Cardiac fibroblast (primary cell): ENCODE results near the gene CLDN34.

ENCODE experiments used
- DNase-seq, 2 donors: peaks; one replicate each; pipeline versions ENCODE4 v3.0.0 to v3.0.0-alpha.2; 2010; ENCODE audit warnings: low read depth in 2 of 2
- H3K4me3 ChIP-seq, 2 donors: replicated peaks in 1 of 2; 1 replicate in 1 of 2; 2 replicates in 1 of 2; pipeline ENCODE4 v1.5.1; 2011; ENCODE audit warnings: low read depth in 2 of 2, low read length in 2 of 2, mild to moderate bottlenecking in 2 of 2, moderate library complexity in 1 of 2
- TF ChIP-seq, protein P1 (sequence below): IDR thresholded peaks from one replicate; pipeline ENCODE4 v1.5.1; 2011; ENCODE audit warnings: low read depth, mild to moderate bottlenecking, low read length, inconsistent platforms

Gene CLDN34

DNA sequence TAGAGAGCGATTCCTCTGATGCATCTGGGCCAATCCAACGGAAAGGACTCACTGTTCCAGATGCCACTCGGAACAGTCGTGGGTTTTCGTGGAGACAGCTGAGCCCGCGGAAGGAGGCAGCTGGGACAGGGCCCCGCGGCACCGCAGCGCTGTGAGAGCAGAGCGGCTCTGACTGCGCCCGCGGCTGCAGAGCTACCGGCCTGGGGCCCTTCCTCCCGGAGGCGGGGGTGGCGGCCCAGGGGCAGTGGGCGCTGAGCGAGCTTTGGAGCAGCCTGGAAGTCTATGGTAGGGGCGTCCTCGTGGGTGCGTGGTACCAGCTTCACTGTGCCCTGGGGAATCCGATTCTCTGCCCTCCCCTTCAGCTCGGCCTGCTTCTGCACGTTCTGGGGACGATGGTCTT lies 24.9 kb downstream of the CLDN34 start:
- no peak for DNase-seq
- H3K4me3 ChIP-seq, result no peak overlapping the region
- TF ChIP-seq, protein P1, sequence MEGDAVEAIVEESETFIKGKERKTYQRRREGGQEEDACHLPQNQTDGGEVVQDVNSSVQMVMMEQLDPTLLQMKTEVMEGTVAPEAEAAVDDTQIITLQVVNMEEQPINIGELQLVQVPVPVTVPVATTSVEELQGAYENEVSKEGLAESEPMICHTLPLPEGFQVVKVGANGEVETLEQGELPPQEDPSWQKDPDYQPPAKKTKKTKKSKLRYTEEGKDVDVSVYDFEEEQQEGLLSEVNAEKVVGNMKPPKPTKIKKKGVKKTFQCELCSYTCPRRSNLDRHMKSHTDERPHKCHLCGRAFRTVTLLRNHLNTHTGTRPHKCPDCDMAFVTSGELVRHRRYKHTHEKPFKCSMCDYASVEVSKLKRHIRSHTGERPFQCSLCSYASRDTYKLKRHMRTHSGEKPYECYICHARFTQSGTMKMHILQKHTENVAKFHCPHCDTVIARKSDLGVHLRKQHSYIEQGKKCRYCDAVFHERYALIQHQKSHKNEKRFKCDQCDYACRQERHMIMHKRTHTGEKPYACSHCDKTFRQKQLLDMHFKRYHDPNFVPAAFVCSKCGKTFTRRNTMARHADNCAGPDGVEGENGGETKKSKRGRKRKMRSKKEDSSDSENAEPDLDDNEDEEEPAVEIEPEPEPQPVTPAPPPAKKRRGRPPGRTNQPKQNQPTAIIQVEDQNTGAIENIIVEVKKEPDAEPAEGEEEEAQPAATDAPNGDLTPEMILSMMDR, result no peak

DNA sequence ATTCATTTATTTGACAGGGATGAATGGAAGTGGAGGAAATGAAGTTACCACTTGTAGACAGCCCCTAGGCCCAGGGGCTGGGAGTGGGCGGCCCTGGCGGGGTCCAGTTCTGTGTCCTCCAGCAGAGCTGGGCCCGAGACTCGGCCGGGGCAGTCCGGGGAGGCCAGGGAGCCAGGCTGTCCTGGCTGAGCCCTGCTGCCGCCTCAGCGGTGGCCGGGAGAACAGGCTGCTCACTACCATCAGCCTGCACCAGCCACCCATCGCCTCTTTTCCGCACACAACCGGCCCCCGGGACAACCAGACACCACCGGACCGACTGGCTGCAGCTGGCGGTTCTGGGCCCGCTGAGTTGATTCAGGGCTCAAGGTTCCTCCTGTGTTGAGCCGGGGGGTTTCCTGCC lies 25.6 kb downstream of the CLDN34 start:
- DNase-seq, result no peak
- TF ChIP-seq, protein P1, result no peak
- H3K4me3 ChIP-seq, result no peak overlapping the region

DNA sequence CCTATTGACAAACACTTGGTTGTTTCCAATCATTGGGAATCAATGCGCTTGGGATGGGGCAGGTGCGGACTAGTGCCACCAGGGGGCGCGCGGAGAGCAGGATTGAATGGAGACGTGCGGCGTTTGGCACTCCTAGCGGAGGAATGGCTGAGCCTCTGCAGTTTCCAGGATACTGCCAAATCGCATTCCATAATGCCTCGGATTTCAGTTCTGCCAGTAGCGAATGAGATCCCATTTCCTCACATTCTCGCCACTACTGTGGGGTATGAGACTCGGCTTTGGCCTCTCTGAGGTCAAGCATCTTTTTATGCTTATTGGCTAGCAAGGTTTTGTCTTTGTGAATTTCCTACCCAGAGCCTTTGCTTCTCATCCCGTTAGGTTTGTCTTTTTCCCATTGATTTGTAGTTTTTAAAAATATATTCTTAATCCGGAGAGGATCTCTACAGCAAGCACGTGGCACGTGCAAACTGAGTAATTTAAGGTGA lies 28.7 kb downstream of the CLDN34 start:
- peak; percentile 82 to 90 for DNase-seq
- no peak overlapping the region for H3K4me3 ChIP-seq
- TF ChIP-seq, protein P1, result peak; percentile 91

DNA sequence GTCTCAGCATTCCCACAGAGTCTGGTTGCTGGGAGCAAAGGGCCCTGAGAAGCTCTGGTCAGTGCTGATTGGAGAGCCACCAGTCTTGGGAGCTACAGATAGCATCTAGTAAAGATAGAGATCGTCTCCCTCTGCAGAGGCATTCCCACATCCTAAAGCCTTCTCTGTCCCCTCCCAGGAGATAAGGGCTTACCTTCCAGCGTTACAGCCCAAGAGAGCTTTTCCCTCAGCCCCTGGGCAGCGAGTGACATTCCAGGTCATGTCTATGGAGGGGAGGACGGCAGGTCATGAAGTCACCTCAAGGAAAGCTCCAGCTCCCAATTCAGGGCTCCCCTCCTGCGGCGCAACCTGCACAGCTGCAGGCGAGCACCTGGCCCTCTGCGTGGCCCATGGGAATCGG lies 29.9 kb downstream of the CLDN34 start:
- TF ChIP-seq, protein P1, result no peak
- DNase-seq, result no peak
- H3K4me3 ChIP-seq, result no peak overlapping the region

DNA sequence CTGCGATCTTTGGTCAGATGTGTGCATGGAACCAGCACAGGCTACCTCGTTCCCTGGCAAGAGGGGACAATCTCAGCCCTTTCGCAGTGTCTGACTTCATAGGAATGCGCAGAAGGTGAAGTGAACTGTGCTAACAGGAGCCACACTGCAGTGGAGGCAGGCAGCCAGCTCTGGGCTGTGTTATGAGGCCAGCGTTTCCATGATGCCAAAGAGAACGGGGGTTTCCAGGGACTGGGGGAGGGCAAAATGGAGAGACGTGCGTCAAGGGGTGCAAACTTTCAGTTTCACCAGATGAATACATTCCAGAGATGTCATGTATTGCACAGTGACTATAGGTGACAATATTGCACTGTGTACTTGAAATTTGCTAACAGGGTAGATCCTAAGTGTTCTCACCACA lies 30.4 kb downstream of the CLDN34 start:
- TF ChIP-seq, protein P1, result no peak
- DNase-seq, result no peak
- H3K4me3 ChIP-seq, result no peak overlapping the region

DNA sequence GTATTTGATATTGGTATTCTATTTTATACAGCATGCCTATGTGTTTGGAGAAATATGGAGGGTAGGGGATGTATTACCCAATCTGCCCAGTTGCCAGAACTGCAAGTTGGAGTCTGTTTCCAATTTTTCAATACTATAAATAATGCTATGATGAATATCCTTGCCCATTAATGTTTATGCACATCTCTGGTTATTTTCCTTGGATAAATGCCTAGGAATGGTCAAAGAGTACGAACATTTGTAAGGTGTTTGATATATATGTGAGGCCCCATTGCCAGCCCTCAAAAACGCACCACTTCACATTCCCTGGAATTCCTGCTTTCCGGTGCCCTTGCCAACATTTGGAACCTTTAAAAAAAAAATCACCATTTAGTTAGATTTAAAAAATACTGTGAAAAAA lies 34.3 kb downstream of the CLDN34 start:
- no peak for DNase-seq
- TF ChIP-seq, protein P1, result no peak
- no peak overlapping the region for H3K4me3 ChIP-seq

DNA sequence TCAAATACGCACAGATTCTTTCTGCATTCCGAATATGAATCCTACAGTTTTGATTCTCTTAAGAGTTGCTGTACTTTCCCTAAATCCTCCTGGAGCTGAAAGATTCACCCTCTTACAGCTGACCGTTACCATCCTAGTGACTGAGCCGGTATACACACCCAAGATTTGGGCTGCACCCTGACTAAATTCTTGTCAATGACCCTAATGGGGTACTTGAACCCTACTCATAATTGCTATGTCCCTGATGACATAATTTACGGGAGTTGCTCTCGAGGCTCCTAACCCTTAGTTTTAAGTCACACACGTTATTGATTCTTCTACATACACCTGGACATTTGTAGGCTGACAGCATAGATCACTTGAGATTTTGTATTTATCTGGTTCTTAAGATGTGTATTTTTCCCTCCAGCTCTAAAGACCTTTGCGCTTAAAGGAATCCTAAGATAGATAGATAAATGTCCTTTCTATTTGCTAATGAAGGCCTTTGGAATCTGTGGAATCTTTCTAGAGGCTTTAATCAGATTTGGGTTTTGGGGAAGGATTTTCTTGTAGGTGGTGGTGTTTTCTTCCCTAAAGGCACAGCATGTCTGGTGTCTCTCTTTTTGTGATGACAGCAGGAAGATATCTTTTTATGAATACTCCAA lies 37.8 kb downstream of the CLDN34 start:
- DNase-seq, result no peak
- H3K4me3 ChIP-seq, result no peak overlapping the region
- TF ChIP-seq, protein P1, result no peak
